Neural progenitor cell (in vitro differentiated cells): ENCODE data around the gene FKBP5. TPM values are rescaled to one million over a fixed set of nuclear protein-coding genes. Genes with fewer than 3 reads are reported as not detected.

Source experiments
- DNase-seq: peaks from one replicate; pipeline ENCODE4 v3.0.0-alpha.2; 2016; ENCODE audit warnings: low spot score
- H2AFZ ChIP-seq: fragments of 200-600 bp; sonication (generic); replicated peaks from 2 replicates; pipeline ENCODE4 v1.6.1; 2016; ENCODE audit warnings: antibody characterized with exemption
- H3F3A ChIP-seq: fragments of 200-600 bp; sonication (generic); 2 replicates; pipeline ENCODE4 v1.6.1; 2016; ENCODE audit warnings: antibody characterized with exemption, low read depth
- H3K27ac ChIP-seq: fragments of 200-600 bp; sonication (generic); 2 replicates; pipeline ENCODE4 v1.5.1; 2016; ENCODE audit warnings: mild to moderate bottlenecking
- H3K27me3 ChIP-seq: fragments of 200-600 bp; sonication (generic); 2 replicates; pipeline ENCODE4 v1.6.1; 2016; ENCODE audit warnings: mild to moderate bottlenecking, moderate library complexity
- H3K36me3 ChIP-seq: fragments of 200-600 bp; sonication (generic); 2 replicates; pipeline ENCODE4 v1.5.1; 2016
- H3K4me1 ChIP-seq: fragments of 200-600 bp; sonication (generic); 2 replicates; pipeline ENCODE4 v1.6.1; 2016; ENCODE audit warnings: mixed run types
- H3K4me2 ChIP-seq: fragments of 200-600 bp; sonication (generic); 2 replicates; pipeline ENCODE4 v1.6.1; 2016
- H3K4me3 ChIP-seq: fragments of 200-600 bp; sonication (generic); 2 replicates; pipeline ENCODE4 v1.5.1; 2016
- H3K79me2 ChIP-seq: fragments of 200-600 bp; sonication (generic); 2 replicates; pipeline ENCODE4 v1.6.1; 2016; ENCODE audit warnings: low read depth
- H3K9ac ChIP-seq: fragments of 200-600 bp; sonication (generic); 2 replicates; pipeline ENCODE4 v1.6.1; 2016
- H3K9me3 ChIP-seq: fragments of 200-600 bp; sonication (generic); 2 replicates; pipeline ENCODE4 v1.5.1; 2016; ENCODE audit warnings: low read depth
- H4K20me1 ChIP-seq: fragments of 200-600 bp; sonication (generic); 2 replicates; pipeline ENCODE4 v1.6.1; 2016; ENCODE audit warnings: low read depth
- H3K27ac Mint-ChIP-seq: 3 replicates; pipeline ENCODE4 v1.8.0; 2021; ENCODE audit warnings: mixed read lengths
- H3K27me3 Mint-ChIP-seq: 2 replicates; pipeline ENCODE4 v1.8.0; 2022; ENCODE audit warnings: low read depth, mild to moderate bottlenecking, inconsistent platforms, moderate library complexity, mixed read lengths; ENCODE audit not compliant: insufficient read depth
- H3K36me3 Mint-ChIP-seq: 3 replicates; pipeline ENCODE4 v1.8.0; 2021; ENCODE audit warnings: mixed read lengths
- H3K4me1 Mint-ChIP-seq: 3 replicates; pipeline ENCODE4 v1.8.0; 2021; ENCODE audit warnings: mixed read lengths
- H3K4me3 Mint-ChIP-seq: 3 replicates; pipeline ENCODE4 v1.8.0; 2021; ENCODE audit warnings: mild to moderate bottlenecking, moderate library complexity, mixed read lengths
- H3K9me3 Mint-ChIP-seq: 3 replicates; pipeline ENCODE4 v1.8.0; 2020; ENCODE audit warnings: mixed read lengths
- CTCF ChIP-seq: fragments of 200-600 bp; sonication (generic); IDR thresholded peaks from 2 replicates; pipeline ENCODE4 v1.5.1; 2017; ENCODE audit warnings: antibody characterized with exemption, mild to moderate bottlenecking
- EZH2 ChIP-seq: fragments of 200-600 bp; sonication (generic); IDR thresholded peaks from 2 replicates; pipeline ENCODE4 v1.6.1; 2017; ENCODE audit warnings: antibody characterized with exemption, mild to moderate bottlenecking, moderate library complexity
- EZH2phosphoT487 ChIP-seq: fragments of 200-600 bp; sonication (generic); IDR thresholded peaks from 2 replicates; pipeline ENCODE4 v1.6.1; 2017; ENCODE audit warnings: antibody characterized with exemption
- total RNA-seq: library from RNA; depleted of rRNA; stranded (reverse); fragments of >200 nt; gene quantifications from 2 replicates; pipeline ENCODE4 v1.2.3, GENCODE V29; 2015; ENCODE audit warnings: low replicate concordance

FKBP5 gene
- total RNA-seq, 1 donor from 2014 or later, result 20.9 TPM

DNA sequence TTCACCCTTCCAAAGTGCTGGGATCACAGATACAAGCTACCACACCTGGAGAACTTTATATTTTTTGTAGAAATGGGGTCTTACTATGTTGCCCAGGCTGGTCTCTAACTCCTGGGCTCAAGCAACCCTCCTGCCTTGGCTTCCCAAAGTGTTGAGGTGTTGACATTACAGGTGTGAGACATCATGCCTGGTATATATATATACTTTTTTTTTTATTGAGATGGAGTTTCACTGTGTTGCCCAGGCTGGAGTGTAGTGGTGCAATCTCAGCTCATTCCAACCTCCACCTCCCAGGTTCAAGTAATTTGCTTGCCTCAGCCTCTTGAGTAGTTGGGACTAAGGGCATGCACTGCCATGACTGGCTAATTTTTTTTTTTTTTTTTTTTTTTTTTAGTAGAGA, 5.4 kb downstream of the FKBP5 start:
- Histone ChIP-seq H3F3A (no peaks in the 10 kb centered on the region), H3K4me2 (no peak overlapping the region), H3K27me3 (peaks cover 11% of the 10 kb centered on the region), H3K4me3 (no peak overlapping the region), H3K4me1 (peaks cover 11% of the 10 kb centered on the region), H3K9ac (no peak overlapping the region), H3K79me2 (peaks cover 90% of the 10 kb centered on the region), H3K27ac (no peak overlapping the region), H4K20me1 (peaks cover 17% of the 10 kb centered on the region), H3K9me3 (no peaks in the 10 kb centered on the region), H3K36me3 (no peaks in the 10 kb centered on the region), H2AFZ (no peak overlapping the region)
- Mint-ChIP-seq H3K9me3 (no peaks in the 10 kb centered on the region), H3K27me3 (no peaks in the 10 kb centered on the region), H3K36me3 (peaks cover 7% of the 10 kb centered on the region), H3K4me1 (peaks cover 17% of the 10 kb centered on the region), H3K4me3 (no peak overlapping the region), H3K27ac (no peak overlapping the region)
- TF ChIP-seq EZH2 (no peak), EZH2phosphoT487 (no peak), CTCF (no peak)
- no peak for DNase-seq

DNA sequence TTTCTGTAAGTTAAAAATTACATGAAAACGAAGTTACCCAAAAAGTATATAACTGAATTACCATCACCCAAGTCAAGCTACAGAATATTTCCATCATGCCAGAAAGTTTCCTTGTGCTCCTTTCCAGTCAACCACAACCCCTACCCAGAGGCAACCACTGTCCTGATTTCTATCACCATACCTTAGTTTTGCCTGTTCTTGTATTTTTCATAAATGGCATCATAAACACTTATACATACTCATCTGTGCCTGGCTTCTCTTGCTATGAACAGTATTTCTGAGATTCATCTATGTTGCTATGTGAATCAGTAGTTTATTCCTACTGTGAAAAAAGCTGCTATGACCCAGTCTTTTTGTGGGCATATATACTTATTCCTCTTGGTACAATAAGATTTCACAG, 7.4 kb downstream of the FKBP5 start:
- Mint-ChIP-seq H3K27ac (no peak overlapping the region), H3K4me3 (no peak overlapping the region), H3K9me3 (no peaks in the 10 kb centered on the region), H3K36me3 (peaks cover 7% of the 10 kb centered on the region), H3K4me1 (peaks cover 13% of the 10 kb centered on the region), H3K27me3 (no peaks in the 10 kb centered on the region)
- no peak overlapping the region for H2AFZ ChIP-seq
- H3K4me1 ChIP-seq, result peaks cover 4% of the 10 kb centered on the region
- no peak overlapping the region for H3K27ac ChIP-seq
- H3K9ac ChIP-seq, result no peak overlapping the region
- no peaks in the 10 kb centered on the region for H3K9me3 ChIP-seq
- H3K27me3 ChIP-seq, result peaks cover 1% of the 10 kb centered on the region
- H3K79me2 ChIP-seq, result peaks cover 88% of the 10 kb centered on the region
- peaks cover 1% of the 10 kb centered on the region for H4K20me1 ChIP-seq
- TF ChIP-seq EZH2 (no peak), CTCF (no peak), EZH2phosphoT487 (no peak)
- no peaks in the 10 kb centered on the region for H3K36me3 ChIP-seq
- no peak overlapping the region for H3K4me2 ChIP-seq
- H3F3A ChIP-seq, result no peaks in the 10 kb centered on the region
- DNase-seq, result no peak
- no peak overlapping the region for H3K4me3 ChIP-seq

DNA sequence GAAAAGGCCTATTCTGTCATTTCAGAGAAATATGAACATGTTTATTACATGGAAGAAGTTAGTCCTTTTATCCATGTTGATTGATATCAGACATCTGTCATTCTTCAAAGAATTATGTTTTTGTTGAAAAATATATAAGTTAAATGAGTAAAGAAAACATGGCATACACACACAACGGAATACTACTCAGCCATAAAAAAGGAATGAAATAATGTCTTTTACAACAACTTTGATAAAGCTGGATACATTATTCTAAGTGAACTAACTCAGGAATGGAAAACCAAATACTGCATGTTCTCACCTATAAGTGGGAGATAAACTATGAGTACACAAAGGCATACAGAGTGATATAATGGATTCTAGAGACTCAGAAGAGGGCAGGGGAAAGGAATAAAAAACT, 9.3 kb downstream of the FKBP5 start:
- Histone ChIP-seq H3K4me3 (no peak overlapping the region), H3K9me3 (no peaks in the 10 kb centered on the region), H3K27ac (no peak overlapping the region), H2AFZ (no peak overlapping the region), H3F3A (no peaks in the 10 kb centered on the region), H3K79me2 (peaks cover 88% of the 10 kb centered on the region), H3K4me1 (peaks cover 3% of the 10 kb centered on the region), H3K9ac (no peak overlapping the region), H4K20me1 (peaks cover 6% of the 10 kb centered on the region), H3K4me2 (no peak overlapping the region), H3K27me3 (no peaks in the 10 kb centered on the region), H3K36me3 (no peaks in the 10 kb centered on the region)
- Mint-ChIP-seq H3K36me3 (peaks cover 8% of the 10 kb centered on the region), H3K4me1 (peaks cover 23% of the 10 kb centered on the region), H3K4me3 (no peak overlapping the region), H3K27me3 (no peaks in the 10 kb centered on the region), H3K9me3 (no peaks in the 10 kb centered on the region), H3K27ac (no peak overlapping the region)
- DNase-seq, result no peak
- TF ChIP-seq CTCF, result no peak
- TF ChIP-seq EZH2, result no peak
- no peak for TF ChIP-seq EZH2phosphoT487
